BE2C (cell line): ENCODE measurements around the gene ADAMTSL5.
"Not testable (repeated sequence)": the region's sequence is repeated elsewhere in the genome, so short reads cannot be mapped to it uniquely, and the experiment has no call there.

ENCODE experiments used
- DNase-seq: peaks from one replicate; pipeline ENCODE4 v3.0.0-alpha.2; 2020
- H3K27me3 ChIP-seq: fragments of 250-450 bp; sonication (Bioruptor Pico); 2 replicates; pipeline ENCODE4 v1.5.1; 2020; ENCODE audit warnings: mild to moderate bottlenecking
- H3K36me3 ChIP-seq: fragments of 250-450 bp; sonication (Bioruptor Pico); 2 replicates; pipeline ENCODE4 v1.5.1; 2020; ENCODE audit warnings: mild to moderate bottlenecking
- H3K4me1 ChIP-seq: fragments of 250-450 bp; sonication (Bioruptor Pico); 2 replicates; pipeline ENCODE4 v1.5.1; 2020
- H3K4me3 ChIP-seq: 2 replicates; pipeline ENCODE4 v1.5.1; 2011; ENCODE audit warnings: low read depth, low read length
- H3K9me3 ChIP-seq: fragments of 250-450 bp; sonication (Bioruptor Pico); 2 replicates; pipeline ENCODE4 v1.5.1; 2020
- CTCF ChIP-seq: IDR thresholded peaks from 2 replicates; pipeline ENCODE4 v1.5.1; 2012; ENCODE audit warnings: mild to moderate bottlenecking, low read depth, low read length

The ADAMTSL5 gene

GRCh38 chr19:1522838-1523237 is 10.0 kb upstream of the ADAMTSL5 start:
- H3K27me3 ChIP-seq = peaks cover 38% of the 10 kb centered on the region
- H3K4me3 ChIP-seq = no peak overlapping the region
- H3K4me1 ChIP-seq = no peaks in the 10 kb centered on the region
- DNase-seq = no peak
- TF ChIP-seq CTCF = no peak
- no peaks in the 10 kb centered on the region for H3K36me3 ChIP-seq
- no peaks in the 10 kb centered on the region for H3K9me3 ChIP-seq

GRCh38 chr19:1522061-1522460 is 9.2 kb upstream of the ADAMTSL5 start:
- no peak for DNase-seq
- H3K9me3 ChIP-seq = no peaks in the 10 kb centered on the region
- no peak overlapping the region for H3K4me3 ChIP-seq
- no peak for TF ChIP-seq CTCF
- no peaks in the 10 kb centered on the region for H3K36me3 ChIP-seq
- H3K4me1 ChIP-seq = no peaks in the 10 kb centered on the region
- H3K27me3 ChIP-seq = peaks cover 38% of the 10 kb centered on the region

DNA sequence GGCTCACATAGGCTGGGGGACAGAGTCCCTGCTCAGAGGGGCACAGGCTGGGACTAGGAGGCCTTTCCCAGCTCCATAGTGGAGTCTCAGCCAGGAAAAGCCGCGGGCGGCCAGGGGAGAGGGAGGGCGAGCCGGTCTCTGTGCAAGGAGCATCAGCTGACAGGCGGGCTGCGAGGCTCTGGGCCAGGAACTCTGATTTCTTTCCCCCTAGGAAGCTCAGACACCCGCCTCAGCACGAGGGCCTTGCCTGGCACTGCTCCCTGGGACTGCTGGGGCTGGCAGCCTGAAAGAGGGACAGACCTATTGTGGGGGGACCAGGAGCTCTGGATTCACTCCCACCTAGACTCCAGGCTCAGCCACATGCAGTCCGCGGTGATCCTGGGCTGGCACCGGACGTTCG is 8.8 kb upstream of the ADAMTSL5 start:
- H3K4me3 ChIP-seq = no peak overlapping the region
- no peak for DNase-seq
- H3K36me3 ChIP-seq = no peaks in the 10 kb centered on the region
- H3K4me1 ChIP-seq = no peaks in the 10 kb centered on the region
- H3K9me3 ChIP-seq = no peaks in the 10 kb centered on the region
- peaks cover 38% of the 10 kb centered on the region for H3K27me3 ChIP-seq
- TF ChIP-seq CTCF = no peak

GRCh38 chr19:1520203-1520780 is 7.5 kb upstream of the ADAMTSL5 start:
- peaks cover 27% of the 10 kb centered on the region for H3K27me3 ChIP-seq
- TF ChIP-seq CTCF = no peak
- no peak overlapping the region for H3K4me3 ChIP-seq

GRCh38 chr19:1519802-1520201 is 7.0 kb upstream of the ADAMTSL5 start:
- not testable (repeated sequence) for H3K36me3 ChIP-seq, H3K4me3 ChIP-seq, H3K9me3 ChIP-seq, DNase-seq, H3K4me1 ChIP-seq
- H3K27me3 ChIP-seq = peaks cover 22% of the 10 kb centered on the region

More at GRCh38 chr19:1520203-1520780, 7.5 kb upstream of the ADAMTSL5 start:
- DNase-seq = no peak
- Histone ChIP-seq H3K9me3 (no peaks in the 10 kb centered on the region), H3K36me3 (no peaks in the 10 kb centered on the region), H3K4me1 (no peaks in the 10 kb centered on the region)

GRCh38 chr19:1518471-1518870 is 5.7 kb upstream of the ADAMTSL5 start:
- no peak for TF ChIP-seq CTCF
- H3K4me1 ChIP-seq = no peaks in the 10 kb centered on the region
- no peaks in the 10 kb centered on the region for H3K9me3 ChIP-seq
- no peak for DNase-seq
- H3K4me3 ChIP-seq = no peak overlapping the region
- peaks cover 12% of the 10 kb centered on the region for H3K27me3 ChIP-seq
- no peaks in the 10 kb centered on the region for H3K36me3 ChIP-seq

DNA sequence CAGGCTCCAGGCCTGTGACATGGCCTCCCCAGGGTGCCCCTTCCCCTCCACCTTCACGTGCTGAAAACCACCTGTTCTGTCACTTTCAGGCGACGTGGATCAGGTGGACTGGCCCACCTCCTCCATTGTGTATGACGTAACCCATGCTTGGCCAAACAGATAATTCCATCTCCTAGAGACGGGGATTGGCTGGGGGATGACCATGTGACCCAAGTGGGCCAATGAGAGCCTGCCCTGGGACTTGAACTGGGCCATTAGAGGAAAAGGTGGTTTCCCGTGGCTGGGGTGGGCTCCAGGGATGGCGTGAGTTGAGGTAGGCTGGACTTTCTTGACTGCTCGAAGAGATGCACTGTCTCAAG is 3.6 kb upstream of the ADAMTSL5 start:
- Histone ChIP-seq H3K4me1 (no peaks in the 10 kb centered on the region), H3K4me3 (no peak overlapping the region), H3K9me3 (no peaks in the 10 kb centered on the region), H3K36me3 (no peaks in the 10 kb centered on the region), H3K27me3 (peaks cover 24% of the 10 kb centered on the region)
- TF ChIP-seq CTCF = no peak
- no peak for DNase-seq
